Left renal cortex interstitium (tissue), 4 donors: Measurements from ENCODE around the gene OR1G1. TPM values are rescaled to one million over a fixed set of nuclear protein-coding genes. Genes with fewer than 3 reads are reported as not detected.
"Not testable (repeated sequence)": the region's sequence is repeated elsewhere in the genome, so short reads cannot be mapped to it uniquely, and the experiment has no call there.

Source experiments
- DNase-seq, 4 donors: peaks; one replicate each; pipeline ENCODE4 v3.0.0-alpha.2; 2013; ENCODE audit warnings: low read depth in 4 of 4, low spot score in 2 of 4, missing footprints in 1 of 4
- polyA plus RNA-seq, 4 donors: library from polyadenylated mRNA; unstranded; fragments of 120-200 nt; gene quantifications; one replicate each; pipeline ENCODE4 v1.2.1, GENCODE V29; 2013; ENCODE audit not compliant: insufficient read length in 4 of 4

Gene OR1G1
- not detected for polyA plus RNA-seq

DNA sequence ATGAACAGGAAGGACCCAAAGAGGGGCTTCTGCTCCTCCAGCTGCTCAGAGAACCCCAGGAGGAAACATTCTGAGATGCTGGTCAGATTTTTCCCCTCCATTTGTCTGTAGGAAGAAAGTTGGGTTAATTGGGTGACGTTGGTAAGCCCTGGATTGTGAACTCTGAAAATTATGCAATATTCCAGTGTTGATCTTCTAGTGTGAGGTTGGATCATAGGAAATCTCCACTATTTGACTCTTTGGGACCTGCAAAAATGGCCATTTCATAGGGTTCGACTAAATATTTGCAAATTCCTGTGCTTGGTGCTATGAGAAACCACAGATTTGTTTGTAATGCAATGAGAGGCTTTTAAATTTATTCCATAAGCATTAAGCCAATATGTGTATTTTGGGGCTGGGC is at the start of gene OR1G1:
Gene OR1G1, minus strand, starts transcription at position 101 of the 400 bp plus-strand sequence. Its CDS starts 0 bp downstream, at position 101.
- DNase-seq: no peak

DNA sequence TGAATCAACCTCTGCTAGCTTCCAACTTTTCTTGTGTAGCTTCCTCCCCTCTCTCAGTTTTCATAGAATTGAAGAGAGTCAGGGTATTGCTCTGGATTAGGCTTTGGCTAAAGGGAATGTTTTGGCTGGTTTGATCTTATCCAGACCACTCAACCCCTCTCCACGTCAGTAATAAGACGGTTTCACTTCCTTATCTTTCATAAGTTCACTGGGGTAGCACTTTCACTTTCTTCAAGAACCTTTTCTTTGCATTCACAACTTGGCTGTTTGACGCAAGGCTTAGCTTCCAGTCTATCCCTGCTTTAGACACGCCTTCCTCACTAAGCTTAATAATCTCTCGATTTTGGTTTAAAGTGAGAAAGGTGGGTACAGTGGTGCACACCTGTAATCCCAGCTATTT is 40.2 kb upstream of the OR1G1 start:
- no peak for DNase-seq

DNA sequence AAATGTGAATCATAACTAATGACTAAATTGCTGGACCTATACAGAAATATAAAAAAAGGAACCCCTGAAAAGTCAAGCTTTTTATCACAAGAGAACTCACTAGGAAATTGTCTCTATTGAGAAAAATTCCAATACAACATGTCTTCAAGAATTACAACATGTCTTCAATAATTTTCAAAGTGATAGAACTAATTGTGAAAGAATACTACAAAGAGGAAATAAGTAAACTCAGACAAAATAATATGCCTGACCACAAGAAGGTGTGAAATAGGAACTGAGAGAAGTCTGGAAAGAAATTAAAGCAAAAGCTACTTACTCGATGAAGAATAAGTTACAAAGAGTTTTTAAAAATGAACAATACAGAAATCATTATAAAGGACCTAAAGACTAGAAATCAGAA is 29.9 kb upstream of the OR1G1 start:
- DNase-seq: no peak

DNA sequence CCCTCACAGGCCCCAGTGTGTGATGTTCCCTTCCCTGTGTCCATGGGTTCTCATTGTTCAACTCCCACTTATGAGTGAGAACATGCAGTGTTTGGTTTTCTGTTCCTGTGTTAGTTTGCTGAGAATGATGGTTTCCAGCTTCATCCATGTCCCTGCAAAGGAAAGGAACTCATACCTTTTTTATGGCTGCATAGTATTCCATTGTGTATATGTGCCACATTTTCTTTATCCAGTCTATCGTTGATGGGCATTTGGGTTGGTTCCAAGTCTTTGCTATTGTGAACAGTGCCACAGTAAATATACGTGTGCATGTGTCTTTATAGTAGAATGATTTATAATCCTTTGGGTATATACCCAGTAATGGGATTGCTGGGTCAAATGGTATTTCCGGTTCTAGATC is 10.1 kb upstream of the OR1G1 start:
- DNase-seq: not testable (repeated sequence)

DNA sequence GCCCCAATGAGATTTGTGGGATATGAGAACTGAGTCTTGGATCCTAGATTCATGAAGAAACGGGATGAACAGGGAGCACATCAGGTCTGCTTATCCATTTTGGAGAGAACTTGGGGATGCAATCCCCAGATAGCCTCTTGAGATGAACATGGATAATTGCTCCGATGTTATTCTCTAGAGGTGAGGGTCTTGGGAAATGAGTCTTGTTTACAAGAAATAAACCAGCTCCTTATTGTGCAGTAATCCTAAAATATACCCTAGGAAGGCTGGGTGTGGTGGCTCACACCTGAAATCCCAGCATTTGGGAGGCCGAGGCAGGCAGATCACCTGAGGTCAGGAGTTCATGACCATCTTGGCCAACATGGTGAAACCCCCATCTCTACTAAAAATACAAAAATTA is 23.0 kb downstream of the OR1G1 start, which contains the start of gene OR1D2:
Gene OR1D2, minus strand, starts transcription at position 101 of the 400 bp plus-strand sequence. CDS start 11,426 bp downstream, outside the sequence.
- DNase-seq: no peak

Other genes with a start within 250 kb of the OR1G1 start
- gene OR1D5, start 63.9 kb downstream of the OR1G1 start, polyA plus RNA-seq: not detected
- gene OR1D2, start 23.1 kb downstream of the OR1G1 start, polyA plus RNA-seq: under 1 TPM in 2 of 4 donors, not detected in 2; 0.03 to 0.07 TPM
- not detected for gene OR1A2, start 70.0 kb upstream of the OR1G1 start, polyA plus RNA-seq
- gene OR1A1, start 80.1 kb upstream of the OR1G1 start, polyA plus RNA-seq: under 1 TPM in 2 of 4 donors, not detected in 2; 0.05 to 0.11 TPM
- gene OR3A1, start 170.8 kb upstream of the OR1G1 start, polyA plus RNA-seq: under 1 TPM in 3 of 4 donors, not detected in 1; 0.14 to 0.19 (median 0.16) TPM